ENCODE results near the gene ME2. TPM values are rescaled to one million over a fixed set of nuclear protein-coding genes. Genes with fewer than 3 reads are reported as not detected.

The ME2 gene
- total RNA-seq, 1 experiment from 2014 or later: 49.4 TPM

DNA sequence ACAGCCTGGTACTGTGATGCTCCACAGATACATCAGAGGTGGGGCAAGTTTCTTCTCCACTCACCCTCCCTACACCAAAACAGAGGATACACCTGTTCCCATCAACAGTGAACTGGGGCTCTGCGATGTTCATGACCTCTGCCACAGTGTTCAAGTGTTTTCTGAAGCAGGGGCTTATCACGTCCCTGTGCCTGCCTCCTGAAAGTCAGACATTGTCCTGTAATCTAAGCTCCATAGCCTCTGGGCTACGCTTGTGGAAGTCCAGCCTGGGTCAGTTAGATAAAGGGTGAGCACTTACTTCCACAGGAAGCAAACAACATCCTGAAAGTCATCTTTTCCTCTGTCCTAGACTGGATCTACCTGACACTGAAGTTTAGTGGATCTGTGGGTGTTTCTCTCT is 38.9 kb upstream of the ME2 start:
- H3K9me3 ChIP-seq (ENCODE audit: control insufficient read depth, low read depth, low read length): no peaks in the 10 kb centered on the region
- H2AK5ac ChIP-seq (ENCODE audit: insufficient read length, low read length): no peak overlapping the region
- no peak overlapping the region for H3K4me2 ChIP-seq (ENCODE audit: insufficient read depth, insufficient read length, low read length)
- no peak overlapping the region for H3K4ac ChIP-seq (ENCODE audit: low read depth, low read length)
- Mint-ChIP-seq H3K36me3 (ENCODE audit: insufficient read depth in 1 of 3, low read depth in 3 of 3) (no peaks in the 10 kb centered on the region), H3K4me1 (no peaks in the 10 kb centered on the region; a peak in 1 of 4 replicates), H3K4me3 (no peak overlapping the region), H3K27ac (no peak overlapping the region), H3K27me3 (ENCODE audit: low read depth) (no peaks in the 10 kb centered on the region; the same call in 1 of the 2 replicates), H3K9me3 (no peaks in the 10 kb centered on the region)
- TF ChIP-seq, protein P1, sequence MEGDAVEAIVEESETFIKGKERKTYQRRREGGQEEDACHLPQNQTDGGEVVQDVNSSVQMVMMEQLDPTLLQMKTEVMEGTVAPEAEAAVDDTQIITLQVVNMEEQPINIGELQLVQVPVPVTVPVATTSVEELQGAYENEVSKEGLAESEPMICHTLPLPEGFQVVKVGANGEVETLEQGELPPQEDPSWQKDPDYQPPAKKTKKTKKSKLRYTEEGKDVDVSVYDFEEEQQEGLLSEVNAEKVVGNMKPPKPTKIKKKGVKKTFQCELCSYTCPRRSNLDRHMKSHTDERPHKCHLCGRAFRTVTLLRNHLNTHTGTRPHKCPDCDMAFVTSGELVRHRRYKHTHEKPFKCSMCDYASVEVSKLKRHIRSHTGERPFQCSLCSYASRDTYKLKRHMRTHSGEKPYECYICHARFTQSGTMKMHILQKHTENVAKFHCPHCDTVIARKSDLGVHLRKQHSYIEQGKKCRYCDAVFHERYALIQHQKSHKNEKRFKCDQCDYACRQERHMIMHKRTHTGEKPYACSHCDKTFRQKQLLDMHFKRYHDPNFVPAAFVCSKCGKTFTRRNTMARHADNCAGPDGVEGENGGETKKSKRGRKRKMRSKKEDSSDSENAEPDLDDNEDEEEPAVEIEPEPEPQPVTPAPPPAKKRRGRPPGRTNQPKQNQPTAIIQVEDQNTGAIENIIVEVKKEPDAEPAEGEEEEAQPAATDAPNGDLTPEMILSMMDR (conservative IDR thresholded peaks at IDR 0.05): no peak
- no peak overlapping the region for H2BK12ac ChIP-seq (ENCODE audit: insufficient read length, low read depth, low read length)
- no peaks in the 10 kb centered on the region for H3K79me2 ChIP-seq (ENCODE audit: insufficient read depth, low read length)
- H3K56ac ChIP-seq (ENCODE audit: insufficient read length, low read depth, low read length): no peak overlapping the region
- H4K20me1 ChIP-seq (ENCODE audit: control insufficient read depth, insufficient read depth, insufficient read length): no peaks in the 10 kb centered on the region
- H3K23me2 ChIP-seq (ENCODE audit: insufficient read length, low read depth, low read length, poor library complexity, severe bottlenecking): no peaks in the 10 kb centered on the region
- no peak overlapping the region for H3K23ac ChIP-seq (ENCODE audit: insufficient read length, low read depth, low read length)
- no CpG with 5 or more reads among the region's 3 CpGs for WGBS (ENCODE audit: extremely low coverage, insufficient read length, low lambda C conversion rate)
- no peak overlapping the region for H4K91ac ChIP-seq (ENCODE audit: insufficient read length, low read depth, low read length)
- H4K8ac ChIP-seq (replicated peaks; ENCODE audit: insufficient read length, low read depth, low read length): no peak overlapping the region
- no peak overlapping the region for H3K14ac ChIP-seq (ENCODE audit: insufficient read depth, low read length)
- H2BK20ac ChIP-seq (ENCODE audit: low read depth, low read length, poor library complexity, severe bottlenecking): no peak overlapping the region
- no peaks in the 10 kb centered on the region for H3K27me3 ChIP-seq (ENCODE audit: insufficient read depth, low read length)
- no peak overlapping the region for H4K5ac ChIP-seq (ENCODE audit: insufficient read length, low read depth, low read length)
- no peak for DNase-seq
- no peaks in the 10 kb centered on the region for H3K4me1 ChIP-seq (ENCODE audit: insufficient read depth, low read length)
- H3T11ph ChIP-seq (ENCODE audit: low read length): no peak overlapping the region
- no peak overlapping the region for H3K27ac ChIP-seq (ENCODE audit: insufficient read length, low read depth, low read length)
- H2AFZ ChIP-seq (ENCODE audit: low read length): no peak overlapping the region
- H3K9ac ChIP-seq (ENCODE audit: extremely low read depth, insufficient read length, low read length): no peak overlapping the region
- no peaks in the 10 kb centered on the region for H3K79me1 ChIP-seq (ENCODE audit: insufficient read depth, low read depth, low read length, poor library complexity, severe bottlenecking)
- no peak overlapping the region for H2BK120ac ChIP-seq (ENCODE audit: low read depth, low read length, poor library complexity, severe bottlenecking)
- H2BK5ac ChIP-seq (ENCODE audit: insufficient read length, low read length): no peak overlapping the region
- H3K18ac ChIP-seq (ENCODE audit: insufficient read length, low read depth, low read length): no peak overlapping the region
- no peak overlapping the region for H2BK15ac ChIP-seq (ENCODE audit: low read depth, low read length)

All from H9 (cell line).